ENCODE measurements around the gene MRGPRX1. TPM values are rescaled to one million over a fixed set of nuclear protein-coding genes. Genes with fewer than 3 reads are reported as not detected.

The MRGPRX1 gene
- total RNA-seq, 6 experiments from 2014 or later = not detected

- TF ChIP-seq, protein P1, sequence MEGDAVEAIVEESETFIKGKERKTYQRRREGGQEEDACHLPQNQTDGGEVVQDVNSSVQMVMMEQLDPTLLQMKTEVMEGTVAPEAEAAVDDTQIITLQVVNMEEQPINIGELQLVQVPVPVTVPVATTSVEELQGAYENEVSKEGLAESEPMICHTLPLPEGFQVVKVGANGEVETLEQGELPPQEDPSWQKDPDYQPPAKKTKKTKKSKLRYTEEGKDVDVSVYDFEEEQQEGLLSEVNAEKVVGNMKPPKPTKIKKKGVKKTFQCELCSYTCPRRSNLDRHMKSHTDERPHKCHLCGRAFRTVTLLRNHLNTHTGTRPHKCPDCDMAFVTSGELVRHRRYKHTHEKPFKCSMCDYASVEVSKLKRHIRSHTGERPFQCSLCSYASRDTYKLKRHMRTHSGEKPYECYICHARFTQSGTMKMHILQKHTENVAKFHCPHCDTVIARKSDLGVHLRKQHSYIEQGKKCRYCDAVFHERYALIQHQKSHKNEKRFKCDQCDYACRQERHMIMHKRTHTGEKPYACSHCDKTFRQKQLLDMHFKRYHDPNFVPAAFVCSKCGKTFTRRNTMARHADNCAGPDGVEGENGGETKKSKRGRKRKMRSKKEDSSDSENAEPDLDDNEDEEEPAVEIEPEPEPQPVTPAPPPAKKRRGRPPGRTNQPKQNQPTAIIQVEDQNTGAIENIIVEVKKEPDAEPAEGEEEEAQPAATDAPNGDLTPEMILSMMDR (IDR thresholded peaks at IDR 0.05) = no peak
- no peak for TF ChIP-seq POLR2A (IDR thresholded peaks at IDR 0.05)
- ATAC-seq (no peak), DNase-seq (no peak)
- intact Hi-C loops (cut with DNase I) = no loop called here
- WGBS (ENCODE audit: insufficient coverage, low coverage, low lambda C conversion rate, missing lambda C conversion rate) = 25% methylated on average over 1 of the region's 1 CpG
- Histone ChIP-seq H3K27me3 (no peaks in the 10 kb centered on the region), H3K27ac (no peak overlapping the region), H3K36me3 (no peaks in the 10 kb centered on the region), H3K4me1 (no peaks in the 10 kb centered on the region), H3K9me3 (no peaks in the 10 kb centered on the region), H3K4me3 (no peak overlapping the region)
Measured at GRCh38 chr11:18974192-18974591, 35.0 kb upstream of the MRGPRX1 start.

GRCh38 chr11:18972336-18972735, 33.1 kb upstream of the MRGPRX1 start:
- no peaks in the 10 kb centered on the region for H3K27me3 ChIP-seq
- 70% methylated on average over 16 of the region's 16 CpGs for WGBS (ENCODE audit: insufficient coverage, low coverage, low lambda C conversion rate, missing lambda C conversion rate)

GRCh38 chr11:18969720-18970119, 30.5 kb upstream of the MRGPRX1 start:
- no peaks in the 10 kb centered on the region for H3K9me3 ChIP-seq
- DNase-seq (no peak), ATAC-seq (no peak)
- WGBS (ENCODE audit: insufficient coverage, low coverage, low lambda C conversion rate, missing lambda C conversion rate) = 49% methylated on average over 3 of the region's 3 CpGs
- H3K27me3 ChIP-seq = no peaks in the 10 kb centered on the region
- no peaks in the 10 kb centered on the region for H3K36me3 ChIP-seq
- no peak overlapping the region for H3K4me3 ChIP-seq
- TF ChIP-seq, protein P1 (IDR thresholded peaks at IDR 0.05) = no peak
- TF ChIP-seq POLR2A (IDR thresholded peaks at IDR 0.05) = no peak
- intact Hi-C loops (cut with DNase I) = no loop called here
- H3K27ac ChIP-seq = no peak overlapping the region
- no peaks in the 10 kb centered on the region for H3K4me1 ChIP-seq

More at GRCh38 chr11:18972336-18972735, 33.1 kb upstream of the MRGPRX1 start:
- Histone ChIP-seq H3K4me1 (no peaks in the 10 kb centered on the region), H3K36me3 (no peaks in the 10 kb centered on the region), H3K4me3 (no peak overlapping the region), H3K9me3 (no peaks in the 10 kb centered on the region), H3K27ac (no peak overlapping the region)
- DNase-seq (no peak), ATAC-seq (no peak)
- intact Hi-C loops (cut with DNase I) = no loop called here
- no peak for TF ChIP-seq POLR2A (IDR thresholded peaks at IDR 0.05)
- TF ChIP-seq, protein P1 (IDR thresholded peaks at IDR 0.05) = no peak

GRCh38 chr11:18958221-18958910, 19.2 kb upstream of the MRGPRX1 start:
- Histone ChIP-seq H3K4me1 (no peaks in the 10 kb centered on the region), H3K27me3 (no peaks in the 10 kb centered on the region), H3K4me3 (no peak overlapping the region), H3K27ac (no peak overlapping the region), H3K36me3 (no peaks in the 10 kb centered on the region), H3K9me3 (no peaks in the 10 kb centered on the region)
- WGBS (ENCODE audit: insufficient coverage, low coverage, low lambda C conversion rate, missing lambda C conversion rate) = 14% methylated on average over 1 of the region's 1 CpG
- TF ChIP-seq, protein P1 (IDR thresholded peaks at IDR 0.05) = no peak
- TF ChIP-seq POLR2A (IDR thresholded peaks at IDR 0.05) = no peak
- DNase-seq (no peak), ATAC-seq (no peak)
- intact Hi-C loops (cut with DNase I) = no loop called here
